A549 (cell line): ENCODE measurements around the gene CACNA1C.

ENCODE experiments used
- CEBPB ChIP-seq, 2 experiments: fragments of >200 bp in 1 of 2; sonication (Bioruptor Twin) in 1 of 2; formaldehyde crosslinking in 1 of 2; IDR thresholded peaks; 2 replicates each; pipeline ENCODE4 v1.6.1; 2012 to 2016
- CHD2 ChIP-seq: fragments of 150-350 bp; IDR thresholded peaks from 2 replicates; pipeline ENCODE4 v1.6.1; 2014; ENCODE audit warnings: low read length; ENCODE audit not compliant: partially characterized antibody
- CTCF ChIP-seq: fragments of >200 bp; sonication (Bioruptor Twin); formaldehyde crosslinking; IDR thresholded peaks from 3 replicates; pipeline ENCODE4 v1.5.1; 2016
- EP300 ChIP-seq, 2 experiments: fragments of >200 bp; sonication (Bioruptor Twin); formaldehyde crosslinking; IDR thresholded peaks; 2 replicates in 1 of 2; 3 replicates in 1 of 2; pipeline ENCODE4 v1.6.1; 2016 to 2017
- PHF8 ChIP-seq: fragments of 200-600 bp; sonication (generic); IDR thresholded peaks from 2 replicates; pipeline ENCODE4 v1.6.1; 2016; ENCODE audit warnings: low read depth, mild to moderate bottlenecking, antibody characterized with exemption, moderate library complexity, borderline replicate concordance
- POLR2A ChIP-seq: IDR thresholded peaks from 2 replicates; pipeline ENCODE4 v1.6.1; 2012; ENCODE audit warnings: mild to moderate bottlenecking, low read length
- REST ChIP-seq: fragments of 200-600 bp; sonication (generic); IDR thresholded peaks from 2 replicates; pipeline ENCODE4 v1.6.1; 2016; ENCODE audit warnings: antibody characterized with exemption, mild to moderate bottlenecking, moderate library complexity
- SMC3 ChIP-seq: fragments of >200 bp; sonication (Bioruptor Twin); formaldehyde crosslinking; IDR thresholded peaks from 3 replicates; pipeline ENCODE4 v1.6.1; 2018; ENCODE audit warnings: inconsistent platforms
- TF ChIP-seq, protein P1 (sequence below): IDR thresholded peaks from 2 replicates; pipeline ENCODE4 v1.6.1; 2012; ENCODE audit warnings: low read depth, borderline replicate concordance

- TF ChIP-seq CEBPB (IDR thresholded peaks at IDR 0.05) (no peak), CTCF (no peak), CHD2 (no peak), POLR2A (no peak), EP300 (IDR thresholded peaks at IDR 0.05) (no peak), PHF8 (no peak), SMC3 (no peak), REST (no peak)
- TF ChIP-seq, protein P1, sequence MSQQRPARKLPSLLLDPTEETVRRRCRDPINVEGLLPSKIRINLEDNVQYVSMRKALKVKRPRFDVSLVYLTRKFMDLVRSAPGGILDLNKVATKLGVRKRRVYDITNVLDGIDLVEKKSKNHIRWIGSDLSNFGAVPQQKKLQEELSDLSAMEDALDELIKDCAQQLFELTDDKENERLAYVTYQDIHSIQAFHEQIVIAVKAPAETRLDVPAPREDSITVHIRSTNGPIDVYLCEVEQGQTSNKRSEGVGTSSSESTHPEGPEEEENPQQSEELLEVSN, result no peak
Observed at GRCh38 chr12:2170376-2170775, 117.6 kb downstream of the CACNA1C start.
